Activated CD8-positive, alpha-beta T cell treated with anti-CD3 and anti-CD28 coated beads, Interleukin-2, amount 10 ng/mL, durations not matched to agents 7 days and 5 days (primary cell): ENCODE measurements around the gene SLC18A3. TPM values are rescaled to one million over a fixed set of nuclear protein-coding genes. Genes with fewer than 3 reads are reported as not detected.

Experiments used
- ATAC-seq: fragments of 150-1000 bp; cut with Tn5 transposase; one replicate; pipeline ENCODE4 v1.10.0; 2021; ENCODE audit warnings: moderate library complexity
- CTCF ChIA-PET: fragments of 350-600 bp; sonication (Branson Sonifier 250); formaldehyde crosslinking; loops from one replicate; lab custom pipeline; 2021; ENCODE audit warnings: antibody characterized with exemption; lab: Charles Lee
- POLR2A ChIA-PET: fragments of 350-600 bp; sonication (Branson Sonifier 250); formaldehyde crosslinking; loops from one replicate; lab custom pipeline; 2021; ENCODE audit warnings: antibody characterized with exemption; lab: Charles Lee
- DNase-seq: peaks from one replicate; pipeline ENCODE4 v3.0.0-alpha.2; 2020
- H3K27ac Mint-ChIP-seq: one replicate; pipeline ENCODE4 v1.8.0; 2021; ENCODE audit warnings: mild to moderate bottlenecking, mixed read lengths
- H3K27me3 Mint-ChIP-seq: one replicate; pipeline ENCODE4 v1.8.0; 2021; ENCODE audit warnings: low read depth, mixed read lengths
- H3K36me3 Mint-ChIP-seq: one replicate; pipeline ENCODE4 v1.8.0; 2021; ENCODE audit warnings: low read depth, mixed read lengths
- H3K4me1 Mint-ChIP-seq: one replicate; pipeline ENCODE4 v1.8.0; 2021; ENCODE audit warnings: low read depth, mixed read lengths
- H3K4me3 Mint-ChIP-seq: one replicate; pipeline ENCODE4 v1.8.0; 2021; ENCODE audit warnings: mild to moderate bottlenecking, mixed read lengths
- H3K9me3 Mint-ChIP-seq: one replicate; pipeline ENCODE4 v1.8.0; 2022; ENCODE audit warnings: mixed read lengths; ENCODE audit not compliant: insufficient read depth
- total RNA-seq, 2 experiments: library from RNA; stranded (reverse); gene quantifications; one replicate each; pipeline ENCODE4 v1.2.3, GENCODE V29; 2021

SLC18A3 gene
- total RNA-seq, 2 experiments from 2014 or later: not detected

- H3K27ac Mint-ChIP-seq: no peak overlapping the region
- DNase-seq (no peak), ATAC-seq (no peak)
- H3K9me3 Mint-ChIP-seq: peaks cover 6% of the 10 kb centered on the region
- peaks cover 14% of the 10 kb centered on the region for H3K36me3 Mint-ChIP-seq
- no peak overlapping the region for H3K4me3 Mint-ChIP-seq
- H3K4me1 Mint-ChIP-seq: peaks cover 4% of the 10 kb centered on the region
- ChIA-PET POLR2A (no interaction called here), CTCF (no interaction called here)
- peaks cover 54% of the 10 kb centered on the region for H3K27me3 Mint-ChIP-seq
Observed at GRCh38 chr10:49614242-49615198, 4.4 kb downstream of the SLC18A3 start.

- H3K27ac Mint-ChIP-seq: no peak overlapping the region
- ChIA-PET CTCF (no interaction called here), POLR2A (no interaction called here)
- ATAC-seq: no peak
- H3K36me3 Mint-ChIP-seq: peaks cover 14% of the 10 kb centered on the region
- peaks cover 58% of the 10 kb centered on the region for H3K27me3 Mint-ChIP-seq
- no peak for DNase-seq
- H3K4me3 Mint-ChIP-seq: no peak overlapping the region
- H3K4me1 Mint-ChIP-seq: peaks cover 4% of the 10 kb centered on the region
- peaks cover 6% of the 10 kb centered on the region for H3K9me3 Mint-ChIP-seq
Observed at GRCh38 chr10:49615213-49615612, 5.1 kb downstream of the SLC18A3 start.

GRCh38 chr10:49615721-49616120, 5.6 kb downstream of the SLC18A3 start:
- Mint-ChIP-seq H3K4me3 (no peak overlapping the region), H3K27ac (no peak overlapping the region), H3K36me3 (peaks cover 14% of the 10 kb centered on the region), H3K9me3 (peaks cover 6% of the 10 kb centered on the region), H3K27me3 (peaks cover 58% of the 10 kb centered on the region), H3K4me1 (peaks cover 4% of the 10 kb centered on the region)
- ChIA-PET POLR2A (no interaction called here), CTCF (interaction anchor here (1.4 kb wide), 1 partner anchor 21 kb away, joined by 3 read pairs; no protein-coding TSS in a partner anchor)
- DNase-seq: no peak
- no peak for ATAC-seq

GRCh38 chr10:49616421-49617101, 6.5 kb downstream of the SLC18A3 start:
- peaks cover 11% of the 10 kb centered on the region for H3K36me3 Mint-ChIP-seq
- H3K4me1 Mint-ChIP-seq: peaks cover 2% of the 10 kb centered on the region
- CTCF ChIA-PET: interaction anchor here (1.4 kb wide), 1 partner anchor 21 kb away, joined by 3 read pairs; no protein-coding TSS in a partner anchor

GRCh38 chr10:49617121-49618020, 7.3 kb downstream of the SLC18A3 start:
- CTCF ChIA-PET: interaction anchor here (1.4 kb wide), 1 partner anchor 22 kb away, joined by 3 read pairs; no protein-coding TSS in a partner anchor
- peaks cover 43% of the 10 kb centered on the region for H3K27me3 Mint-ChIP-seq
- no peak overlapping the region for H3K4me3 Mint-ChIP-seq
- ATAC-seq: no peak
- peaks cover 3% of the 10 kb centered on the region for H3K36me3 Mint-ChIP-seq
- POLR2A ChIA-PET: no interaction called here
- H3K9me3 Mint-ChIP-seq: no peaks in the 10 kb centered on the region
- H3K27ac Mint-ChIP-seq: no peak overlapping the region
- DNase-seq: no peak
- peaks cover 2% of the 10 kb centered on the region for H3K4me1 Mint-ChIP-seq

More at GRCh38 chr10:49616421-49617101, 6.5 kb downstream of the SLC18A3 start:
- DNase-seq: no peak
- Mint-ChIP-seq H3K27ac (no peak overlapping the region), H3K27me3 (peaks cover 51% of the 10 kb centered on the region), H3K9me3 (peaks cover 6% of the 10 kb centered on the region), H3K4me3 (no peak overlapping the region)
- POLR2A ChIA-PET: interaction anchor here (0.5 kb wide), 1 partner anchor 22 kb away, joined by 3 read pairs; no protein-coding TSS in a partner anchor
- ATAC-seq: no peak

GRCh38 chr10:49618821-49619220, 8.7 kb downstream of the SLC18A3 start:
- no peaks in the 10 kb centered on the region for H3K36me3 Mint-ChIP-seq
- peaks cover 28% of the 10 kb centered on the region for H3K27me3 Mint-ChIP-seq

GRCh38 chr10:49619613-49620012, 9.5 kb downstream of the SLC18A3 start:
- CTCF ChIA-PET: no interaction called here

More at GRCh38 chr10:49618821-49619220, 8.7 kb downstream of the SLC18A3 start:
- Mint-ChIP-seq H3K27ac (no peak overlapping the region), H3K4me1 (peaks cover 2% of the 10 kb centered on the region), H3K4me3 (no peak overlapping the region), H3K9me3 (no peaks in the 10 kb centered on the region)
- ChIA-PET CTCF (no interaction called here), POLR2A (no interaction called here)
- no peak for DNase-seq
- no peak for ATAC-seq

GRCh38 chr10:49620286-49620810, 10.2 kb downstream of the SLC18A3 start:
- Mint-ChIP-seq H3K27me3 (peaks cover 17% of the 10 kb centered on the region), H3K9me3 (no peaks in the 10 kb centered on the region), H3K4me3 (no peak overlapping the region), H3K4me1 (no peaks in the 10 kb centered on the region), H3K36me3 (no peaks in the 10 kb centered on the region), H3K27ac (no peak overlapping the region)
- ATAC-seq: no peak
- no peak for DNase-seq
- POLR2A ChIA-PET: no interaction called here
- CTCF ChIA-PET: no interaction called here

More at GRCh38 chr10:49619613-49620012, 9.5 kb downstream of the SLC18A3 start:
- H3K9me3 Mint-ChIP-seq: no peaks in the 10 kb centered on the region
- ATAC-seq (no peak), DNase-seq (no peak)
- H3K36me3 Mint-ChIP-seq: no peaks in the 10 kb centered on the region
- H3K4me1 Mint-ChIP-seq: peaks cover under 1% of the 10 kb centered on the region
- no peak overlapping the region for H3K4me3 Mint-ChIP-seq
- H3K27ac Mint-ChIP-seq: no peak overlapping the region
- POLR2A ChIA-PET: no interaction called here
- peaks cover 23% of the 10 kb centered on the region for H3K27me3 Mint-ChIP-seq

- H3K27me3 Mint-ChIP-seq: peaks cover 12% of the 10 kb centered on the region
- H3K9me3 Mint-ChIP-seq: no peaks in the 10 kb centered on the region
- ChIA-PET POLR2A (no interaction called here), CTCF (no interaction called here)
- ATAC-seq (no peak), DNase-seq (no peak)
- no peaks in the 10 kb centered on the region for H3K4me1 Mint-ChIP-seq
- no peak overlapping the region for H3K27ac Mint-ChIP-seq
- no peak overlapping the region for H3K4me3 Mint-ChIP-seq
- H3K36me3 Mint-ChIP-seq: no peaks in the 10 kb centered on the region
Observed at GRCh38 chr10:49620841-49621378, 10.8 kb downstream of the SLC18A3 start.

GRCh38 chr10:49621561-49621960, 11.5 kb downstream of the SLC18A3 start:
- no peak overlapping the region for H3K27ac Mint-ChIP-seq
- no peaks in the 10 kb centered on the region for H3K4me1 Mint-ChIP-seq
- H3K36me3 Mint-ChIP-seq: no peaks in the 10 kb centered on the region
- H3K27me3 Mint-ChIP-seq: peaks cover 9% of the 10 kb centered on the region
- no peaks in the 10 kb centered on the region for H3K9me3 Mint-ChIP-seq
- no peak for DNase-seq
- H3K4me3 Mint-ChIP-seq: no peak overlapping the region
- ChIA-PET CTCF (no interaction called here), POLR2A (no interaction called here)
- no peak for ATAC-seq
